Thyroid gland (tissue), 4 donors: ENCODE measurements around the gene CKAP4. TPM values are rescaled to one million over a fixed set of nuclear protein-coding genes. Genes with fewer than 3 reads are reported as not detected.

Source experiments
- DNase-seq, 2 donors: peaks; one replicate each; pipeline ENCODE4 v3.0.0-alpha.2; 2019
- H3K27ac ChIP-seq, 3 donors: fragments of 200-600 bp; sonication (generic); 1 replicate in 2 of 3; 2 replicates in 1 of 3; pipeline ENCODE4 v1.5.1; 2016 to 2019; ENCODE audit warnings: mild to moderate bottlenecking in 1 of 3, moderate library complexity in 1 of 3
- H3K27me3 ChIP-seq: fragments of 200-600 bp; sonication (generic); one replicate; pipeline ENCODE4 v1.5.1; 2019
- H3K36me3 ChIP-seq, 2 donors: fragments of 200-600 bp; sonication (generic); one replicate each; pipeline ENCODE4 v1.5.1; 2016 to 2019
- H3K4me1 ChIP-seq, 2 donors: fragments of 200-600 bp; sonication (generic); one replicate each; pipeline ENCODE4 v1.5.1; 2017 to 2019
- H3K4me3 ChIP-seq, 3 donors: fragments of 200-600 bp; sonication (generic); replicated peaks in 1 of 3; 1 replicate in 2 of 3; 2 replicates in 1 of 3; pipeline ENCODE4 v1.5.1; 2016; ENCODE audit warnings: mild to moderate bottlenecking in 1 of 3
- H3K9me3 ChIP-seq: fragments of 200-600 bp; sonication (generic); one replicate; pipeline ENCODE4 v1.5.1; 2017
- POLR2A ChIP-seq, 2 donors: fragments of 450-650 bp; IDR thresholded peaks; one replicate each; pipeline ENCODE4 v1.6.1; 2017; ENCODE audit warnings: antibody characterized with exemption in 2 of 2, mild to moderate bottlenecking in 2 of 2, moderate library complexity in 1 of 2
- WGBS, 2 donors: methylation state at CpG; one replicate each; pipeline ENCODE4 v1.1.5; 2017; 5-methylcytosine and 5-hydroxymethylcytosine counted together
- intact Hi-C: fragments of 100-400 bp; cut with DNase I; formaldehyde crosslinking; loops from one replicate; pipeline ENCODE4 v1.15.1; 2023
- total RNA-seq, 4 donors: library from RNA; depleted of rRNA; stranded (reverse); fragments of >200 nt; gene quantifications; one replicate each; pipeline ENCODE4 v1.2.3, GENCODE V29; 2016
- TF ChIP-seq, protein P1 (sequence below), 6 experiments: fragments of 200-600 bp in 3 of 6; fragments of 450-650 bp in 3 of 6; sonication (generic) in 3 of 6; IDR thresholded peaks; one replicate each; pipeline ENCODE4 v1.5.1; 2016 to 2019; ENCODE audit warnings: antibody characterized with exemption in 6 of 6, mild to moderate bottlenecking in 2 of 6, inconsistent platforms in 1 of 6, moderate library complexity in 1 of 6

The CKAP4 gene, protein sequence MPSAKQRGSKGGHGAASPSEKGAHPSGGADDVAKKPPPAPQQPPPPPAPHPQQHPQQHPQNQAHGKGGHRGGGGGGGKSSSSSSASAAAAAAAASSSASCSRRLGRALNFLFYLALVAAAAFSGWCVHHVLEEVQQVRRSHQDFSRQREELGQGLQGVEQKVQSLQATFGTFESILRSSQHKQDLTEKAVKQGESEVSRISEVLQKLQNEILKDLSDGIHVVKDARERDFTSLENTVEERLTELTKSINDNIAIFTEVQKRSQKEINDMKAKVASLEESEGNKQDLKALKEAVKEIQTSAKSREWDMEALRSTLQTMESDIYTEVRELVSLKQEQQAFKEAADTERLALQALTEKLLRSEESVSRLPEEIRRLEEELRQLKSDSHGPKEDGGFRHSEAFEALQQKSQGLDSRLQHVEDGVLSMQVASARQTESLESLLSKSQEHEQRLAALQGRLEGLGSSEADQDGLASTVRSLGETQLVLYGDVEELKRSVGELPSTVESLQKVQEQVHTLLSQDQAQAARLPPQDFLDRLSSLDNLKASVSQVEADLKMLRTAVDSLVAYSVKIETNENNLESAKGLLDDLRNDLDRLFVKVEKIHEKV
- 10 to 100 TPM; 40.7 to 55.5 (median 48.9) TPM for total RNA-seq

DNA sequence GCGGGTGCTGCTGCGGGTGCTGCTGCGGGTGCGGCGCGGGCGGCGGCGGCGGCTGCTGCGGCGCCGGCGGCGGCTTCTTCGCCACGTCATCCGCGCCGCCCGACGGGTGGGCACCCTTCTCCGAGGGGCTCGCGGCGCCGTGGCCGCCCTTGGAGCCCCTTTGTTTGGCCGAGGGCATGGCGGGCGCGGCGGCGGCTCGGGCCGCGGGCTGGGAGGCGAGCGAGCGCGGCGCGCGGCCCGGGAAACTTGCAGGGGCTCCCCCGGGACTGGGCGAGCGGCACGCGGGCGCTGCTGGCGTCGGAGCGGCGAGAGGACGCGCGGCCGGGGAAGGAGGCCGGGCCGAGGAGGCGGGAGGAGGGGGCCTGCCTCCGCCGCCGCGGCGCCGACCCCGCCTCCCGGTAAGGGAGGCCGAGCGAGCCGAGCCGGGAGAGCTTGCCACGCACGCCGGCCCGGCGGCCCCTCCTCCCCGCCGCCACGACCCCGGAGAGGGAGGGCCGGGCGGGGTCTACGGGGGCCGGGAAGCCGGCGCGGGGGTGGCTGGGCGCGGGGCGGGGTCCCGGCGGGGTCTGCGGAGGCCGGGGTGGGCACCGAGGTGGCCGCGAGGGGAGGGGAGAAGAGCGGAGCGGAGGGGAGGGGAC, at the start of gene CKAP4:
Gene CKAP4 (minus strand): TSS at position 347 of the 638 bp plus-strand sequence. CDS start 169 bp downstream, at position 178.
- DNase-seq = peak; percentile 84

DNA sequence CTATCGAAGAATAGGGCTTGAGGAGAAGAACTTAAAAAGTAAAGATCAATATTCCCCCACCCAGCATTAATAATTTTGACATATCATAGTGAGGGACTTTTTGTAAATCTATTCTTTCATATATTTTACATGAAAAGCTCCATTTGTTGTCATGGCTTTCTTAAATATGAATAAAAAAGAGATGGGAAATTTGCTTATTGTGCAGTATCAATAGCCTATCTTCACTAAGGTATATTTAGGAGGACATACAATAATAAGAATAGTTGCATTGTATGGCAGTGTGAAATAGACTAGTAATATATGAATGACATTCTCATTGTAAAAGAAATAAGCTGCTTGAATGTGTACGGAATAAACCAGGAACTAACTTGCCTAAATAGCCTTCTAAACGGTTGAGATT, 49.3 kb upstream of the CKAP4 start:
- Histone ChIP-seq H3K27ac (no peak overlapping the region), H3K9me3 (no peaks in the 10 kb centered on the region), H3K4me1 (peaks cover 31 to 40% of the 10 kb centered on the region in 2 donors), H3K36me3 (no peaks in the 10 kb centered on the region), H3K27me3 (no peaks in the 10 kb centered on the region), H3K4me3 (no peak overlapping the region)
- TF ChIP-seq, protein P1, sequence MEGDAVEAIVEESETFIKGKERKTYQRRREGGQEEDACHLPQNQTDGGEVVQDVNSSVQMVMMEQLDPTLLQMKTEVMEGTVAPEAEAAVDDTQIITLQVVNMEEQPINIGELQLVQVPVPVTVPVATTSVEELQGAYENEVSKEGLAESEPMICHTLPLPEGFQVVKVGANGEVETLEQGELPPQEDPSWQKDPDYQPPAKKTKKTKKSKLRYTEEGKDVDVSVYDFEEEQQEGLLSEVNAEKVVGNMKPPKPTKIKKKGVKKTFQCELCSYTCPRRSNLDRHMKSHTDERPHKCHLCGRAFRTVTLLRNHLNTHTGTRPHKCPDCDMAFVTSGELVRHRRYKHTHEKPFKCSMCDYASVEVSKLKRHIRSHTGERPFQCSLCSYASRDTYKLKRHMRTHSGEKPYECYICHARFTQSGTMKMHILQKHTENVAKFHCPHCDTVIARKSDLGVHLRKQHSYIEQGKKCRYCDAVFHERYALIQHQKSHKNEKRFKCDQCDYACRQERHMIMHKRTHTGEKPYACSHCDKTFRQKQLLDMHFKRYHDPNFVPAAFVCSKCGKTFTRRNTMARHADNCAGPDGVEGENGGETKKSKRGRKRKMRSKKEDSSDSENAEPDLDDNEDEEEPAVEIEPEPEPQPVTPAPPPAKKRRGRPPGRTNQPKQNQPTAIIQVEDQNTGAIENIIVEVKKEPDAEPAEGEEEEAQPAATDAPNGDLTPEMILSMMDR (IDR thresholded peaks at IDR 0.05) = no peak
- no peak for TF ChIP-seq POLR2A (IDR thresholded peaks at IDR 0.05)
- 85 to 92% methylated on average over 3 of the region's 3 CpGs for WGBS, 2 donors
- intact Hi-C loops = no loop called here
- DNase-seq = no peak

More for the DNA sequence above, at the start of gene CKAP4:
- intact Hi-C loops = loop anchor here (10.0 kb wide), 1 partner anchor 107 kb away; the partner anchor contains the start of gene POLR3B
- Histone ChIP-seq H3K27ac (peak within 1 kb of the TSS; percentile 94), H3K36me3 (no peaks in the 10 kb centered on the region), H3K4me1 (peaks cover 14 to 26% of the 10 kb centered on the region in 2 donors), H3K9me3 (no peaks in the 10 kb centered on the region), H3K27me3 (no peaks in the 10 kb centered on the region), H3K4me3 (peak within 1 kb of the TSS; percentile 43 to 81 (median 77))
- TF ChIP-seq POLR2A (IDR thresholded peaks at IDR 0.05) = peak; percentile 62 to 86
- TF ChIP-seq, protein P1 (IDR thresholded peaks at IDR 0.05) = peak in 2 of 6 experiments; percentile 2 to 6
- WGBS, 2 donors = 0 to 2% methylated on average over 13 to 16 of the region's 102 CpGs

DNA sequence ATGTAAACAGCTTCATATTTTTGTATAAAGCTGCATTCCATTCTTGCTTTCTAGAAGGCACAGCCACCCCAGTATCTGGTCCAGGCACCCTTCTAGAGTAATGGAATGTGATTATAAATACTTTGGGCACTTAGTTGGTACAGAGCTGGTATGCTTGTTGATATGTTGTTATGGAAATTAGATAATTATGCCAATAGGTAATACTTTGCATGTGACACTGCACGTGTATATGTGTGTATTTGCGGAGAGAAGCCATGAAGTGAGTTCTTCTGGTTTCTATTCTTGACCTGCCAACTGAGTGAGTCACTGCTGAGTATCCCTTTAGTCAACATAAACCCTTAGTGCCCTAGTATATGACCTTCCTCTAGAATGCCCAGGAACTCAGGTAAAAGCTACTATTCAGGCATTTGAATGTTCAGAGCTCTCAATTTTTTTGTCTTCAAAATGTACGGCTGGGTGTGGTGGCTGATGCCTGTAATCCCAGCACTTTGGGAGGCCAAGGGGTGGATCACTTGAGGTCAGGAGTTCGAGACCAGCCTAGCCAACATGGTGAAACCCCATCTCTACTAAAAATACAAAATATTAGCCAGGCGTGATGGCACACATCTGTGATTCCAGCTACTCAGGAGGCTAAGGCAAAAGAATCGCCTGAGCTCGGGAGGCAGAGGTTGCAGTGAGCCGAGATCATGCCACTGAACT, 48.5 kb upstream of the CKAP4 start:
- H3K4me3 ChIP-seq = no peak overlapping the region
- H3K9me3 ChIP-seq = no peaks in the 10 kb centered on the region
- TF ChIP-seq, protein P1 (IDR thresholded peaks at IDR 0.05) = no peak
- TF ChIP-seq POLR2A (IDR thresholded peaks at IDR 0.05) = no peak
- no peak for DNase-seq
- no peaks in the 10 kb centered on the region for H3K27me3 ChIP-seq
- H3K36me3 ChIP-seq = no peaks in the 10 kb centered on the region
- H3K4me1 ChIP-seq = peaks cover 24 to 34% of the 10 kb centered on the region in 2 donors
- intact Hi-C loops = no loop called here
- 93 to 94% methylated on average over 8 of the region's 8 CpGs for WGBS, 2 donors
- no peak overlapping the region for H3K27ac ChIP-seq

DNA sequence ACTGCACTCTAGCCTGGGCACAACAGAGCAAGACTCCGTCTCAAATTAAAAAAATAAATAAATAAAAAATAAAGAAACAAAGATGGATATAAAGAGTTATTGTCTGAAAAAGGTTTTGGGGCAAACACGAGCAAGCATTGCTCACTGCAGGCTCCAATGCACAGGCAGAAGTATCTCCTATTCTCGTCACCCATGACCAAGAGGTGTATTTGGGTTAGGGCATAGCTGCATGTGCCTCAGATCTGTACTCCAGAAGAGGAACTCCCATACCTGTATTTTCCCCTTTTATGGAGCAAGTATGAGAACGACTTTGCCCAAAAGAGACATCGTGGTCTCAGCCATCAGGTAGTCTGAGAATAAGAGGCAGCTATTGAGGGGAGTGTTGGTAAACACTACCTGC, 44.5 kb upstream of the CKAP4 start:
- intact Hi-C loops = no loop called here
- peaks cover 4 to 13% of the 10 kb centered on the region in 2 donors for H3K4me1 ChIP-seq

More for the DNA sequence above, 44.5 kb upstream of the CKAP4 start:
- no peak for DNase-seq
- Histone ChIP-seq H3K9me3 (no peaks in the 10 kb centered on the region), H3K36me3 (no peaks in the 10 kb centered on the region), H3K4me3 (no peak overlapping the region), H3K27me3 (no peaks in the 10 kb centered on the region), H3K27ac (no peak overlapping the region)
- TF ChIP-seq, protein P1 (IDR thresholded peaks at IDR 0.05) = no peak
- TF ChIP-seq POLR2A (IDR thresholded peaks at IDR 0.05) = no peak
- 59 to 61% methylated on average over 5 of the region's 5 CpGs for whole genome bisulfite sequencing, 2 donors
